Prostate gland (tissue), 2 donors: Measurements from ENCODE around the gene SIK2.

ENCODE experiments used
- POLR2AphosphoS5 ChIP-seq: sonication (generic); formaldehyde crosslinking; IDR thresholded peaks from one replicate; pipeline ENCODE4 v1.6.1; 2017; ENCODE audit warnings: antibody characterized with exemption
- TF ChIP-seq, protein P1 (sequence below), 4 experiments: fragments of 200-600 bp in 2 of 4; fragments of 450-650 bp in 2 of 4; sonication (generic) in 2 of 4; IDR thresholded peaks; 1 replicate in 3 of 4; 2 replicates in 1 of 4; pipeline ENCODE4 v1.5.1; 2016 to 2019; ENCODE audit warnings: antibody characterized with exemption in 4 of 4, mild to moderate bottlenecking in 2 of 4, moderate library complexity in 2 of 4

DNA sequence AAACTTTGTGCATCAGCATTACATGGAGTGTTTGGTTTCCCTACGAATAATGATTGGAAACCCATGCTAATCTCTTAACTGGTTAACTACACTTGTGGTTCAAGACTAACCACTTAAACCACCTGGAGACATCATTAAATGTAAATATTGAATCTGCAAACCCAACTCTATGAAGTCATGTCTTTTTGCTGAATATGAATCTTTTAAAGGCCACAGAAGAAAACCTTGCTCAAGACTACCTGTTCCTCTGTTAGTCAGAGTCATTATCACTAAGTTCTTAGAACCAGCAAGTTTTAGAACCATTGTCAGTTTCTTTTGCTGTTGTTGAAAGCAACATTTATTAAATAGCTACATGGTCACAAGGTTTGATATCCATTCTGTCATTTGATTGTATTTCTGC, 70.7 kb downstream of the SIK2 start:
- peak; percentile 14 for TF ChIP-seq POLR2AphosphoS5
- TF ChIP-seq, protein P1, sequence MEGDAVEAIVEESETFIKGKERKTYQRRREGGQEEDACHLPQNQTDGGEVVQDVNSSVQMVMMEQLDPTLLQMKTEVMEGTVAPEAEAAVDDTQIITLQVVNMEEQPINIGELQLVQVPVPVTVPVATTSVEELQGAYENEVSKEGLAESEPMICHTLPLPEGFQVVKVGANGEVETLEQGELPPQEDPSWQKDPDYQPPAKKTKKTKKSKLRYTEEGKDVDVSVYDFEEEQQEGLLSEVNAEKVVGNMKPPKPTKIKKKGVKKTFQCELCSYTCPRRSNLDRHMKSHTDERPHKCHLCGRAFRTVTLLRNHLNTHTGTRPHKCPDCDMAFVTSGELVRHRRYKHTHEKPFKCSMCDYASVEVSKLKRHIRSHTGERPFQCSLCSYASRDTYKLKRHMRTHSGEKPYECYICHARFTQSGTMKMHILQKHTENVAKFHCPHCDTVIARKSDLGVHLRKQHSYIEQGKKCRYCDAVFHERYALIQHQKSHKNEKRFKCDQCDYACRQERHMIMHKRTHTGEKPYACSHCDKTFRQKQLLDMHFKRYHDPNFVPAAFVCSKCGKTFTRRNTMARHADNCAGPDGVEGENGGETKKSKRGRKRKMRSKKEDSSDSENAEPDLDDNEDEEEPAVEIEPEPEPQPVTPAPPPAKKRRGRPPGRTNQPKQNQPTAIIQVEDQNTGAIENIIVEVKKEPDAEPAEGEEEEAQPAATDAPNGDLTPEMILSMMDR (IDR thresholded peaks at IDR 0.05), result no peak
